ENCODE results near the gene OR2A42. TPM values are rescaled to one million over a fixed set of nuclear protein-coding genes. Genes with fewer than 3 reads are reported as not detected.
"Not testable (repeated sequence)": the region's sequence is repeated elsewhere in the genome, so short reads cannot be mapped to it uniquely, and the experiment has no call there.

OR2A42 gene
- total RNA-seq, 1 experiment from 2014 or later: 0.40 TPM

DNA sequence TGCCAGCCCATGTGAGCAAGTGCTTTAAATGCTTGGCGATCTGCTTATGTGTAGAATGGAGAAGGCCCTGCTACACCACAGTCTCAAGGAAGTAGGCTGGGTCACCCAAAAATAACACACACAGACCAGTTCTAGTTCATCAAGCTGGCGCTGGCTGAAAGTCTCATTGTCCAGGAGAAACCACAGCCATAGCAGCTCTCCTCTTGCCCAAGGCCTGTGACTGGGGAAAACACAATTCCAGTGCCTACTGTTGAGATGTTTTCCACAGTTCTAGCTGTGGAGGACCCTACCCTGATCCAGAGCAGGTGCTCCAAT lies 60.3 kb downstream of the OR2A42 start:
- CTCF ChIA-PET: not testable (repeated sequence)

DNA sequence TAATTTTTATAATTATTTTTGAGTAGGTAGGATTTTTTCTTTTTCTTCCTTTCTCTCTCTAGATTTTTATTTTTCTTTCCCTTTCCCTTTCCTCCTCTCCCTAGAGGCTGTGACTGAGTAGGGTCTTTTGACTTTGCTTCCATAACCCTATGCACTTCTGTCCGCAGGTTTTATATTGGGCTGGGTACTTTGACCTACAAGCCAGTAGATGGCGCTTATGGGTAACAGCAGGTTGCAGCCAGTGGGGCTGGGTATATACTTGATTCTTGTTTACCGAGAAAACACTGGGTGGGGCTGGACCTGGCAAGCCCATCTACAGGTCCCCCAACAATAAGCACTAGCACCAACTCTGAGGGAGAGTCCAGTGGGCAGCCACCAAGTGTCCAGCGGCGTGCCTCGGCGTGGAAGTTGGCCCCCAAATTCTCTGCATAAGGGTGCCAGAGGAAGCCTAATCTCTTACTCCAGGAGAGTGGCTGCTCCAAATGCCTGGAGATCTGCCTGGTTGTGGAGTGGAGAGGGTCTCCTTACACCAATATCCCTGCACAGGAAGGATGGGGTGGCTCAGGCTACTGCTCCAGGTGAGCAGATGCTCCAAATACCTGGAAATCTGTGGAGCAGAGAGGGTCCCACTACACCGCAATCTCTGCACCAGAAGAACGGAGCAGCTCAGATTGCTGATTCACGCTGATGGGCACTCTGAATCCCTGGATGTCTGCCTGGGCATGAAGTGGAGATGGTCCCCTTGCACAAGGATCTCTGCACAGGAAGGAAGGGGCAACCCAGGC lies 60.8 kb downstream of the OR2A42 start:
- H3K27me3 ChIP-seq (ENCODE audit: low read length); H3K4me1 ChIP-seq (ENCODE audit: insufficient read depth, low read length); intact Hi-C loops (cut with micrococcal nuclease); H3K79me2 ChIP-seq (ENCODE audit: low read length); H3K27ac ChIP-seq (ENCODE audit: low read length); H2AFZ ChIP-seq (ENCODE audit: low read length); H3K9me3 ChIP-seq (ENCODE audit: low read length); CTCF ChIA-PET; H3K9me2 ChIP-seq (replicated peaks; ENCODE audit: low read length); H3K4me3 ChIP-seq (ENCODE audit: low read length); H3K9ac ChIP-seq (ENCODE audit: low read length); H3K36me3 ChIP-seq (ENCODE audit: low read depth, low read length); H4K20me1 ChIP-seq (ENCODE audit: low read length); H3K4me2 ChIP-seq (ENCODE audit: low read length); POLR2A ChIA-PET (ENCODE audit: unreplicated experiment); BruUV-seq (replicated peaks); H3F3A ChIP-seq (ENCODE audit: low read length, unreplicated experiment): not testable (repeated sequence)
- TF ChIP-seq, protein P1, sequence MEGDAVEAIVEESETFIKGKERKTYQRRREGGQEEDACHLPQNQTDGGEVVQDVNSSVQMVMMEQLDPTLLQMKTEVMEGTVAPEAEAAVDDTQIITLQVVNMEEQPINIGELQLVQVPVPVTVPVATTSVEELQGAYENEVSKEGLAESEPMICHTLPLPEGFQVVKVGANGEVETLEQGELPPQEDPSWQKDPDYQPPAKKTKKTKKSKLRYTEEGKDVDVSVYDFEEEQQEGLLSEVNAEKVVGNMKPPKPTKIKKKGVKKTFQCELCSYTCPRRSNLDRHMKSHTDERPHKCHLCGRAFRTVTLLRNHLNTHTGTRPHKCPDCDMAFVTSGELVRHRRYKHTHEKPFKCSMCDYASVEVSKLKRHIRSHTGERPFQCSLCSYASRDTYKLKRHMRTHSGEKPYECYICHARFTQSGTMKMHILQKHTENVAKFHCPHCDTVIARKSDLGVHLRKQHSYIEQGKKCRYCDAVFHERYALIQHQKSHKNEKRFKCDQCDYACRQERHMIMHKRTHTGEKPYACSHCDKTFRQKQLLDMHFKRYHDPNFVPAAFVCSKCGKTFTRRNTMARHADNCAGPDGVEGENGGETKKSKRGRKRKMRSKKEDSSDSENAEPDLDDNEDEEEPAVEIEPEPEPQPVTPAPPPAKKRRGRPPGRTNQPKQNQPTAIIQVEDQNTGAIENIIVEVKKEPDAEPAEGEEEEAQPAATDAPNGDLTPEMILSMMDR (conservative IDR thresholded peaks at IDR 0.05; ENCODE audit: low read depth, low read length): peak; percentile 54
- peak; percentile 48 for DNase-seq
- ATAC-seq: peak; percentile 99

More for the DNA sequence above, 60.3 kb downstream of the OR2A42 start:
- H3K27ac ChIP-seq (ENCODE audit: low read length); ATAC-seq; POLR2A ChIA-PET (ENCODE audit: unreplicated experiment); H3K36me3 ChIP-seq (ENCODE audit: low read depth, low read length); H3K9me3 ChIP-seq (ENCODE audit: low read length); H3K27me3 ChIP-seq (ENCODE audit: low read length); H3K4me2 ChIP-seq (ENCODE audit: low read length); H3F3A ChIP-seq (ENCODE audit: low read length, unreplicated experiment); DNase-seq; H3K4me1 ChIP-seq (ENCODE audit: insufficient read depth, low read length); BruUV-seq (replicated peaks); H3K9ac ChIP-seq (ENCODE audit: low read length); H3K4me3 ChIP-seq (ENCODE audit: low read length); H2AFZ ChIP-seq (ENCODE audit: low read length); H3K9me2 ChIP-seq (replicated peaks; ENCODE audit: low read length); H3K79me2 ChIP-seq (ENCODE audit: low read length); H4K20me1 ChIP-seq (ENCODE audit: low read length); intact Hi-C loops (cut with micrococcal nuclease): not testable (repeated sequence)

Other genes starting within 250 kb of the OR2A42 start
- not detected in 2 replicates for gene OR6B1, start 239.3 kb downstream of the OR2A42 start, total RNA-seq (2014; rRNA removed)
- gene OR2A5, start 190.7 kb downstream of the OR2A42 start, total RNA-seq (2014; rRNA removed): not detected in 2 replicates
- not detected in 2 replicates for gene OR2A25, start 169.8 kb downstream of the OR2A42 start, total RNA-seq (2014; rRNA removed)
- not detected in 2 replicates for gene OR2A12, start 153.3 kb downstream of the OR2A42 start, total RNA-seq (2014; rRNA removed)
- gene OR2A2, start 130.0 kb downstream of the OR2A42 start, total RNA-seq (2014; rRNA removed): not detected in 2 replicates
- not detected in 2 replicates for gene OR2A14, start 116.4 kb downstream of the OR2A42 start, total RNA-seq (2014; rRNA removed)
- gene CTAGE4, start 56.1 kb downstream of the OR2A42 start, total RNA-seq (2014; rRNA removed): 1.4 and 1.6 TPM in 2 replicates
- 10.8 TPM in 2 replicates for gene ARHGEF35, start 43.8 kb downstream of the OR2A42 start, total RNA-seq (2014; rRNA removed)
- 0.69 TPM in 2 replicates for gene OR2A7, start 25.2 kb upstream of the OR2A42 start, total RNA-seq (2014; rRNA removed)
- gene CTAGE8, start 29.7 kb upstream of the OR2A42 start, total RNA-seq (2014; rRNA removed): 0.69 and 1.2 TPM in 2 replicates
- 0.40 TPM in 1 of 2 replicates, not detected in the other for gene OR2A1, start 72.8 kb upstream of the OR2A42 start, total RNA-seq (2014; rRNA removed)
- gene ARHGEF5, start 115.8 kb upstream of the OR2A42 start, total RNA-seq (2014; rRNA removed): 15.5 and 17.7 TPM in 2 replicates
- gene NOBOX, start 164.1 kb upstream of the OR2A42 start, total RNA-seq (2014; rRNA removed): not detected in 2 replicates